ENCODE data around the gene BICRA. TPM values are rescaled to one million over a fixed set of nuclear protein-coding genes. Genes with fewer than 3 reads are reported as not detected.

The BICRA gene
- total and polyA plus RNA-seq, 3 donors from 2014 or later = 9.2 to 19.2 (median 13.5) TPM

DNA sequence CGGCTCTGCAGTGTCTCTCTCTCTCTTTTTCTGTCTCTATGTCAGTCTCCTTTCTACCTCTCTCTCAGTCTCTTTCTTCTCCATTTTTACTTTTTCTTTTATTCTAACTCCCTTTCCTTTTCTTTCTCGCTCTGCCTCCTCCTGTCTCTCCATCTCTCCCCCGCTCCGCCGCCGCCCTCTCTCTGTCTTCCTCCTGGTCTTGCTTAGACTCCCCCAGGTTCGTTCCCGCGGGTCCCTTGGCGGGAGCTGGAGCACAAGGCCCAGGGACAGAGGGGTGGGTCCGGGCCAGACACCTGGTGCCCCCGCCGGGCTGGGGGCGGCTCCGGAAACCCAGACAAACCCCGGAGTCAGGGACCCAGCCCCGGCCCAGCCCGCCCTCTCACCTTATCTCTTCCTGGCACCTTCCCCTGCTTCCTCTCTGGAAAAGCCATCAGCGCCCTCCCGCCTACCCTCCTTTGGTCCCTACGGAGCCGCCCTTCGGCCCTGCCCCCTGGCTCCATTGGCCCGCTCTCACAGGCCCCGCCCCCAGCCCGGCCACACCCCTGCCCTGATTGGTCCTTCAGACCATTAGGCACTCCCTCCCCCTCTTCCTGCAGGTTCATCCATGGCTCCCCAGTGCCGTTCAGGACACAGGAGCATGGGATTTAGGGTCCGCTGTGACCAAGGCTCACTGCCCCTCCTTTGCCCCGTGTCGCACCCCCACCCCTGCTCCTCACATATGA, 121.0 kb downstream of the BICRA start:
- Histone ChIP-seq H3K27ac (peak overlapping the region; percentile 8 to 74), H3K36me3 (ENCODE audit: low read depth, missing control alignments) (no peaks in the 10 kb centered on the region), H3K27me3 (no peaks in the 10 kb centered on the region), H3K9me3 (no peaks in the 10 kb centered on the region), H3K4me1 (peaks cover 9% of the 10 kb centered on the region), H3K4me3 (peak overlapping the region in 1 of 2 donors; percentile 27)
- DNase-seq = peak; percentile 74
- intact Hi-C loops (cut with DNase I; ENCODE audit: low total_unique reads) = no loop called here
- TF ChIP-seq POLR2A (IDR thresholded peaks at IDR 0.05) = no peak
- TF ChIP-seq, protein P1, sequence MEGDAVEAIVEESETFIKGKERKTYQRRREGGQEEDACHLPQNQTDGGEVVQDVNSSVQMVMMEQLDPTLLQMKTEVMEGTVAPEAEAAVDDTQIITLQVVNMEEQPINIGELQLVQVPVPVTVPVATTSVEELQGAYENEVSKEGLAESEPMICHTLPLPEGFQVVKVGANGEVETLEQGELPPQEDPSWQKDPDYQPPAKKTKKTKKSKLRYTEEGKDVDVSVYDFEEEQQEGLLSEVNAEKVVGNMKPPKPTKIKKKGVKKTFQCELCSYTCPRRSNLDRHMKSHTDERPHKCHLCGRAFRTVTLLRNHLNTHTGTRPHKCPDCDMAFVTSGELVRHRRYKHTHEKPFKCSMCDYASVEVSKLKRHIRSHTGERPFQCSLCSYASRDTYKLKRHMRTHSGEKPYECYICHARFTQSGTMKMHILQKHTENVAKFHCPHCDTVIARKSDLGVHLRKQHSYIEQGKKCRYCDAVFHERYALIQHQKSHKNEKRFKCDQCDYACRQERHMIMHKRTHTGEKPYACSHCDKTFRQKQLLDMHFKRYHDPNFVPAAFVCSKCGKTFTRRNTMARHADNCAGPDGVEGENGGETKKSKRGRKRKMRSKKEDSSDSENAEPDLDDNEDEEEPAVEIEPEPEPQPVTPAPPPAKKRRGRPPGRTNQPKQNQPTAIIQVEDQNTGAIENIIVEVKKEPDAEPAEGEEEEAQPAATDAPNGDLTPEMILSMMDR (IDR thresholded peaks at IDR 0.05) = no peak
- 29 to 31% methylated on average over 30 of the region's 30 CpGs for WGBS, 2 donors

DNA sequence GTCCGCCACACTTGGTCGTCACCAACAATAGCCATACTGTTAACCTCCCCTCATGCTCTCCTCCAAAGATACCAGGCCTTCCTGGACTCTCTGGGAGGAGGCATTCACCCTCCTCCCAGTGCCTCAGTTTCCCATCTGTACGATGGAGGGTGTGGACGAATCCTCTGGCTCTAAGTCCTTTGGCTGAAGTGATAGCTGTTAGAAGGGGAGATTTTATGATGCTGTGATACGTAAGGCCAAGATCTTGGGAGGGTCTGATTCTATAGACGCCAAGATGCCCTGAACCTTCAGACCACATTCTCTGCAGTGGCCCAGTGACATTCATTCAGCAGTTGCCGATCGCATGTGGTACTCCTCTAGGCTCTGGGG, 121.6 kb downstream of the BICRA start:
- Histone ChIP-seq H3K4me1 (peaks cover 9% of the 10 kb centered on the region), H3K36me3 (ENCODE audit: low read depth, missing control alignments) (no peaks in the 10 kb centered on the region), H3K9me3 (no peaks in the 10 kb centered on the region), H3K27me3 (no peaks in the 10 kb centered on the region), H3K27ac (no peak overlapping the region), H3K4me3 (no peak overlapping the region)
- WGBS, 2 donors = 58 to 66% methylated on average over 8 of the region's 8 CpGs
- TF ChIP-seq, protein P1 (IDR thresholded peaks at IDR 0.05) = no peak
- TF ChIP-seq POLR2A (IDR thresholded peaks at IDR 0.05) = no peak
- intact Hi-C loops (cut with DNase I; ENCODE audit: low total_unique reads) = no loop called here
- DNase-seq = no peak

DNA sequence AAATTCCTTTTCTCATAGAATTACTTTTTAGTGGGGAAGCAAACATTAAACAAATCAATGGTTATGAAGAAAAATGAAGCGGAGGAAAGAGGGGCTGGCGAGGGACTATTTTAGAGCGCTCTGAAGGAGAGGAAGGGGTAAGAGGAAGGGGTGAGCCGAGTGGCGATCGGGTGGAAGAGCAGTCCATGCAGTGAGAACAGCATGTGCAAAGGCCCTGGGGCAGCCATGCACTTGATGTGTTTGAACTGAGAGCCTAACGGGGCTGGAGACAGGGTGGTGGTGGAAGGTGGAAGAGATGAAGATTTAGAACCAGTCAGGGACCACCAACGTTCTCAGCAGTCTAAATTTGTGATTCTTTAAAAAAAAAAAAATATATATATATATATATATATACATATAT, 122.0 kb downstream of the BICRA start:
- Histone ChIP-seq H3K9me3 (no peaks in the 10 kb centered on the region), H3K4me1 (peaks cover 9% of the 10 kb centered on the region), H3K36me3 (ENCODE audit: low read depth, missing control alignments) (no peaks in the 10 kb centered on the region), H3K27ac (no peak overlapping the region), H3K4me3 (no peak overlapping the region), H3K27me3 (no peaks in the 10 kb centered on the region)
- WGBS, 2 donors = 69 to 86% methylated on average over 8 of the region's 8 CpGs
- DNase-seq = no peak
- intact Hi-C loops (cut with DNase I; ENCODE audit: low total_unique reads) = no loop called here
- TF ChIP-seq, protein P1 (IDR thresholded peaks at IDR 0.05) = no peak

DNA sequence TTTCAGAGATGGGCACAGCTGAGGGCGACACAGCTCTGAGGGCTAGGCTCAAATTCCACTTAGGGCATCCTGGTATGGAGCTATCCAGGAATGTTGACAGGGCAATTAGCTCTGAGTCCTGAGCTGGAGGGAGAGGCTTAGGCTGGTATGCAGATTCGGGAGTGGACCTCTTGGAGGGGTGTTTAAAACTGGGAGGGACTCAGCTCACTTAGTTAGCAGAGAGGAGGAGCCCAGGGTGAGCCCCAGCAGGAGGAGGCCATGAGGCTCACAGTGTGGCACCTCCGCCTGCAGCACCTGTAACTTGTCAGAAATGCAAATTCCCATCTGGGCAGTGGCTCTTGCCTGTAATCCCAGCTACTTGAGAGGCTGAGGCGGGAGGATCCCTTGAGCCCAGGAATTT, 126.2 kb downstream of the BICRA start:
- 80 to 84% methylated on average over 4 of the region's 4 CpGs for WGBS, 2 donors
- H3K27me3 ChIP-seq = no peaks in the 10 kb centered on the region
- no peaks in the 10 kb centered on the region for H3K4me1 ChIP-seq
- H3K9me3 ChIP-seq = no peaks in the 10 kb centered on the region
- intact Hi-C loops (cut with DNase I; ENCODE audit: low total_unique reads) = no loop called here
- H3K4me3 ChIP-seq = no peak overlapping the region
- H3K27ac ChIP-seq = no peak overlapping the region
- H3K36me3 ChIP-seq (ENCODE audit: low read depth, missing control alignments) = no peaks in the 10 kb centered on the region
- no peak for TF ChIP-seq POLR2A (IDR thresholded peaks at IDR 0.05)
- TF ChIP-seq, protein P1 (IDR thresholded peaks at IDR 0.05) = no peak
- DNase-seq = no peak

Data from testis (tissue), 3 donors.